SK-N-SH treated with all-trans-retinoic acid at 6 μM for 48 hours (cell line): ENCODE measurements around the gene TPK1.

Experiments
- ARNTL ChIP-seq: fragments of 450-650 bp; formaldehyde crosslinking; IDR thresholded peaks from 2 replicates; pipeline ENCODE4 v1.5.0; 2020; ENCODE audit warnings: low read depth, mild to moderate bottlenecking, moderate library complexity, borderline replicate concordance
- GLIS3 ChIP-seq: fragments of 250-450 bp; sonication (Bioruptor Pico); IDR thresholded peaks from 2 replicates; pipeline ENCODE4 v1.5.0; 2020; ENCODE audit warnings: mild to moderate bottlenecking, moderate library complexity
- OSR1 ChIP-seq: fragments of 250-450 bp; sonication (Bioruptor Pico); IDR thresholded peaks from 2 replicates; pipeline ENCODE4 v1.8.0; 2022; ENCODE audit warnings: moderate library complexity, mild to moderate bottlenecking, inconsistent platforms
- PPARA ChIP-seq: fragments of 250-450 bp; sonication (Bioruptor Pico); IDR thresholded peaks from 2 replicates; pipeline ENCODE4 v1.5.0; 2020; ENCODE audit warnings: mild to moderate bottlenecking, borderline replicate concordance
- TOX ChIP-seq: fragments of 250-450 bp; sonication (Bioruptor Pico); IDR thresholded peaks from 2 replicates; pipeline ENCODE4 v1.8.0; 2021; ENCODE audit warnings: mild to moderate bottlenecking, moderate library complexity, borderline replicate concordance
- ZNF565 ChIP-seq: fragments of 450-650 bp; formaldehyde crosslinking; conservative IDR thresholded peaks from 2 replicates; pipeline ENCODE4 v1.5.0; 2020; ENCODE audit warnings: low read depth, mild to moderate bottlenecking, moderate library complexity
- TF ChIP-seq, protein P1 (sequence below): fragments of 250-450 bp; sonication (Bioruptor Pico); IDR thresholded peaks from 2 replicates; pipeline ENCODE4 v1.8.0; 2020; ENCODE audit warnings: mild to moderate bottlenecking, moderate library complexity, borderline replicate concordance

DNA sequence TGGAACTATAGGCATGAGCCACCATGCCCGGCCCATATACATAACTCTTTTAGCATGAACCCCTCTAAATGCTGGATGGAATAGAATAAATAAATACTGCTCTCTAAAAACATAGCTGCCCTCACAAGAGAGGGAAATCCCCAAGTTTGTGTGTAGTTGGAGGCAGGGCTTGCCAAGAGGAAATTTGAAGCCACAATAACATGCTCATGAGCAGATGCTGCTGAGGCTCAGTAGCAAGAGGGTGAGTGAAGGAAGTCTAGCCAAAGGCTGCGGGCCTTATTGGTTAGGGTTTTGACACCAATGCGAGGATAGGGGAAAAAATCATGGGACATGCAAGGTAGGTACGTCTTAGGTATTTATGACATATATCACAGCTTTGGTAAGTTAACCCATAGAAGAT lies 17.3 kb downstream of the TPK1 start:
- no peak for TF ChIP-seq GLIS3 (CRISPR knock-in tag)
- TF ChIP-seq, protein P1, sequence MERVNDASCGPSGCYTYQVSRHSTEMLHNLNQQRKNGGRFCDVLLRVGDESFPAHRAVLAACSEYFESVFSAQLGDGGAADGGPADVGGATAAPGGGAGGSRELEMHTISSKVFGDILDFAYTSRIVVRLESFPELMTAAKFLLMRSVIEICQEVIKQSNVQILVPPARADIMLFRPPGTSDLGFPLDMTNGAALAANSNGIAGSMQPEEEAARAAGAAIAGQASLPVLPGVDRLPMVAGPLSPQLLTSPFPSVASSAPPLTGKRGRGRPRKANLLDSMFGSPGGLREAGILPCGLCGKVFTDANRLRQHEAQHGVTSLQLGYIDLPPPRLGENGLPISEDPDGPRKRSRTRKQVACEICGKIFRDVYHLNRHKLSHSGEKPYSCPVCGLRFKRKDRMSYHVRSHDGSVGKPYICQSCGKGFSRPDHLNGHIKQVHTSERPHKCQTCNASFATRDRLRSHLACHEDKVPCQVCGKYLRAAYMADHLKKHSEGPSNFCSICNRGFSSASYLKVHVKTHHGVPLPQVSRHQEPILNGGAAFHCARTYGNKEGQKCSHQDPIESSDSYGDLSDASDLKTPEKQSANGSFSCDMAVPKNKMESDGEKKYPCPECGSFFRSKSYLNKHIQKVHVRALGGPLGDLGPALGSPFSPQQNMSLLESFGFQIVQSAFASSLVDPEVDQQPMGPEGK (CRISPR knock-in tag) = no peak
- no peak for TF ChIP-seq PPARA (CRISPR knock-in tag)
- no peak for TF ChIP-seq TOX (CRISPR knock-in tag)
- TF ChIP-seq OSR1 (CRISPR knock-in tag) = no peak
- no peak for TF ChIP-seq ARNTL (CRISPR knock-in tag)
- no peak for TF ChIP-seq ZNF565
